Raji (cell line): ENCODE results near the gene B3GALNT2.

ENCODE experiments used
- POLR2A ChIP-seq: IDR thresholded peaks from 2 replicates; pipeline ENCODE4 v1.6.1; 2011; ENCODE audit warnings: low read depth, low read length, control low read depth; ENCODE audit not compliant: insufficient read depth

Gene B3GALNT2

DNA sequence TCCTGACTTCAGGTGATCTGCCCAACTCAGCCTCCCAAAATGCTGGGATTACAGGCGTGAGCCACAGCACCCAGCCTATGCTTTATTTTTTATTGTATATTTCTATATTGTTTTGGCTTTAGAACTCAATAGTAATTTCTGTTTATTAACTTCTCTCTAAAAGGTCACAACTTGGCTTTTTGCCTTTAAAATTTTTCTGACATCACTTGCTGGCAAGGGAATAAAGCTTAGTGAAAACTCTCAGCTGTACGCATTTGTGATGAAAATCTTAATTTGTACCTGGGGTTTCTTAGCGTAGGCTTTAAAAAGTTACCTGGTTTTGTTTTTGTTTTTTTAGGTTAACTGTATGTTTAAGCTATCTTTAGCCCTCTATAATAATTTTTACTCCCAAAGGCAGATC, 36.2 kb downstream of the B3GALNT2 start:
- no peak for TF ChIP-seq POLR2A

DNA sequence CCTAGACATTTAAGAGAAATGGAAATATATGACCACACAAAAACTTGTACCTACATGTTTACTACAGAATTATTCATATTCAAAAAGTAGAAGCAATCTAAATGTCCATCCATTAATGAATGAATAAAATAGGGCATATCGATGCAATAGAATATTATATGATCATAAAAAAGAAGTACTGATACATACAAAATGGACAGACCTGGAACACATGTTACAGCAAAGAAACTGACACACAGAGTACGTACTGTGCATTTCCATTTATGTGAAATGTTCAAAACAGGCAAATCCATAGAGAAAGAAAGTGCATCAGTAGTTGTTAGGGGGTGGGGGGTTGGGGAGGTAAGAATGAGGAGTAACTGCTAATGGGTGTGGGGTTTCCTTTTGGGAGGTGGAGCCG, 39.2 kb downstream of the B3GALNT2 start:
- no peak for TF ChIP-seq POLR2A

DNA sequence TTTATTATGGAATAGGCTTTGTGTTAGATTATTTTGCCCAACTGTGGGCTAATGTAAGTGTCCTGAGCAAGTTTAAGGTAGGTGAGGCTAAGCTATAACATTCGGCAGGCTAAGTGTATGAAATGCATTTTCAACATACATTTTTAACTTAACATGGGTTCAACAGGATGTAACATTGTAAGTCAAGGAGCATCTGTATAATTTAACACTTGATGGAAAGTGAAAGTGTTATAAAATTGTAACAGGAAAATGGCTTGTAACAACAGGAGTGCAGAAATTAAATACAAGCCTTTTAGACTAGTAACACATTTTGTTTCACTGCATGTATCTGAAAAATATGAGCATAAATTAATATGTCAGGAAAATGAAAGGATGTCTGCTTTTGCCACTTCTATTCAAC, 42.3 kb downstream of the B3GALNT2 start:
- TF ChIP-seq POLR2A: no peak

DNA sequence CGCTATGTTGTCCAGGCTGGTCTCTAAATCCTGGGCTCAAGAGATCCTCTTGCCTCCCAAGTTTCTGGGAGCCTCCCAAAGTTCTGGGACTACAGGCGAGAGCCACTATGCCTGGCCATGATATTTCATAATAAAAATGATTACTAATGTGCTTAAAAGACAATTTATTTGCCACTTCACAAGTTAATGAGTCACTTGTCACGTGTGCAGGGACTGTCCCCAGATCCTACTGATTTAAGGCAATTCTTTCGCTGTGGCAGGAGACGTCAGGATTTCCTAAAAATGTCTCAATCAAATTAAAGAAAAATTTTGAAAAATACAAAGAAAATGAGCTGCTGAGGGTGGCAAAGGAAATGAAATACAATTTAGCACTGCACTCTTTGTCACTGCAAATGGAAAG, 43.5 kb downstream of the B3GALNT2 start:
- no peak for TF ChIP-seq POLR2A

DNA sequence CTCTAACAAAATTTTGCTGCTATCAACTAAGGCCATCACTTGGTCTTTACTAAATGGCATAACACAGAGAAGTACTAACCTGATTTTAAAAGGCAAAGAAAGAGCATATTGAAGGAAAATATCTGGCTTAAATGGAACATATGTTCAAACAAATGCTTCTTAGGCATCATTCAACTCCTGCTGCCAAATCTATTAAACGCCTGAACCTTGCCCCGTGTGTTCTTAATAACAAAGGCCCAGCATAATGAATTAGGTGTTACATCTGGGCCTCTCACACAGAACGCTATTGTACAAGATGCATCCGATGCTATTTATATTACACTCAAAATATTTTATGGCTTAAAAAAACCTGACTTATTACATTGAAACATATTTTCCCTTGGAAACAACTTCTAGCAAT, 48.4 kb downstream of the B3GALNT2 start:
- TF ChIP-seq POLR2A: no peak

DNA sequence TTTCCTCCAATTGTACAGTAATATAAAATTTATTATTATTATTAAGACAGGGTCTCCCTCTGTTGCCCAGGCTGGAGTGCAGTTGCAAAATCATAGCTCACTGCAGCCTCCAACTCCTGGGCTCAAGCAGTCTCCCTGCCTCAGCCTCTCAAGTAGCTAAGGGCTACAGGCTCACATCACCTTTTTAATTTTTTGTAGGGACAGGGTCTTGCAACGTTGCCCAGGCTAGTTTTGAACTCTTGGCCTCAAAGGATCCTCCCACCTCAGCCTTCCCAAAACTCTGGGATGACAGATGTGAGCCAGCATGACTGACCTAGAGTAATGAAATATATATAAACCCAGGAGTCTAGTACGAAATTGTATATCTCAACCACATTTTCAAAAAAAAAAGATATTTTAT, 49.2 kb downstream of the B3GALNT2 start:
- no peak for TF ChIP-seq POLR2A

DNA sequence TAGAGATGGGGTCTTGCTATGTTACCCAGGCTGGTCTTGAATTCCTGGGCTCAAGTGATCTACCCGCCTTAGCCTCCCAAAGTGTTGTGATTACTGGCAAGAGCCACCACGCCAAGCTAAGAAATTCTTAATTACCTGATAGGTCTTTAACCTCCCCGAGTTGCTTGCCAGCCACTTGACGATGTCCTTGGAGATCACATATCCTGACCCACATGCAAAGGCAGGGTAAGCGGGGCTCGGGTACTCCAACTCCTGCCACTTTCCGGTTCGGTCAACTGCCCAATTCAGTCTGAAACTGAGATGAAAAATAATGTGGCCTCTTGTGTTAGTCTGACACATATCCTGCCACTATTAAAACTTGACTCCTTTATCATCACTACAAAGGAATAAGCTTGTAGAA, 50.2 kb downstream of the B3GALNT2 start:
- TF ChIP-seq POLR2A: no peak

DNA sequence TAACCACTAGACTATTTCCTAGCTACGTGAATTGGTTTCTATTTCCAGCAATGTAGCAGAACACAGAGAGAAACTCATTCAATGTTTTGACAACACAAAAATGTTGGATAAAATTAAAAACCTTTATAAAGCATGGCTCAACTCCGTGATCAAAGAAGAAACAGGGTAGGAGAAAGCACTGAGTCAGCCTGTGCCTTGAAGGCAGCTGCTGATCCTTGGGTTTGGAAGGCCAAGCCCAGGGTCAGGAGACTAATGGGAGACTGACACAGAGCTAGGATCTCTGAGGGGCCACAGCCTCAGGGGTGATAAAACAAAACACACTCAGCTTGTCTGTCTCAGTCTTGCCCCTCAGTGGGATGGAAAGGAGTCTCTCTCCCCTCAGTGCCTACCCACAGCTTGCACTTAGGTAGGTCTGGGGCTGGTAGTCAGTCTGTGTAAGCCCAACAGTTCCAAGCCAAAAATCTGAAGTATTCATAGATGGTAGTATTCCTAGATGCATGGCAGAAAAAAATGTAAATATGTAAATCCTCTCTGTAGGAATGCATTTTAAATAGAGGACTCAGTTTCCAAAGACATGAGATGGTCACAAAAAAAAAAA, 53.3 kb downstream of the B3GALNT2 start:
- TF ChIP-seq POLR2A: no peak

DNA sequence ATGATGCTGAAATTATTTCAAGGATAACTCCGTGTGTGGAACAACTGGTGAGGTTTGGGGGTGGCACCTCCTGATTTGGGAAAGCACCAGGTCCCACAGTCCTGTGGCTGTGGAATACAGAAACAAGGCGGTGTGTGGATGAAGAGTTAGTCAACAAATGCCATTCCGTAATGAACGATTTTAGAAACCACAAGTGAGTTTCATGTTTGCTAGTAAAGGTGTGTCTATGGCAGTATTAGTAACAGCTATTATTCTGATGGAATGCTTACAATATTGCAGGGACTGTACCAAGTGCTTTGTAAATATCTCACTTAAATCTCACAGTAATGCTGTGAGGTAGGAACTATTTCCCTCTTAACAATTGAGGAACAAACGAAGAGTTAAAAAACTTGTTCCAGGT, 53.8 kb downstream of the B3GALNT2 start:
- TF ChIP-seq POLR2A: no peak

DNA sequence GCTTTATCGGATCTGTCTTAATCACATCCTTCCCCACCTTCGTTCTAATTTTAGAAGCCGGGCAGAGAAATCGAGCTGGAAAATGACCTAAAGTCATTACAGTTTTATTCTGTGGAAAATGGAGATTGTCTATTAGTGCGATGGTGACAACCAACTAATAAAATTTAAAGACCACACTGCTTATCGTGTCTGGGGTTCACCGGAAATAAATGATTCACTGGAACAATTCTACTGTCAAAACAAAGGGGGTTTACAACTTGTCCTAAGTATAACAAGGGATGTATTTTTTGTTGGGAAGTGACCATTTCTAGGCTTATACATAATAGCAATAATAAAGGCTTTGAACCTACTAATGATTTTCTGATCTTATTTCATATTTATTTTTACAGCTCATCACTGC, 55.6 kb downstream of the B3GALNT2 start:
- TF ChIP-seq POLR2A: no peak

DNA sequence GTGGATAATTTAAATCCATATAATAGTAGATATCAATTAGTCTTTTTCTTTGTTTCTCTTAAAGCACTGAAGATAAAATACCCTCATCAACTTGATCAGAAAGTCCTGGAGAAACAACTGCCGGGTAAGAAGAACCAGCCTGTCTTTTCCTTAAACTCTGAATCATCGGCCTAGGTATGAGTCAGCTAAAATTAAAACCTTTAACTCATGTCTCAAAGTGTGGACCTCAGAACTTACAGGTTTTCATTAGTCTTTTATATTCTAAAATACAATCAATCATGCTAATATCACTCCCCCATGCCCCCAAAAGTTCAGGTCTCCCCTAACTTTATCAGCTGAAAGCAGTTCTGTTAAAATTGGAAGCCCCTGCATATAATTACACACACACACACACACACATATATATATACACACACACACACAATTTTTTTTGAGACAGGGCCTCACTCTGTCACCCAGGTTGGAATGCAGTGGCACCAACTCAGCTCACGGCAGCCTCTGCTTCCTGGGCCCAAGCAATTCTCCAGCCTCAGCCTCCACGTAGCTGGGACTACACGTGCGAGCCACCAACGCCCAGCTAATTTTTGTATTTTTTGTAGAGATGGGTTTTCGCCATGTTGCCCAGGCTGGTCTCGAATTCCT, 61.3 kb downstream of the B3GALNT2 start:
- TF ChIP-seq POLR2A: no peak

DNA sequence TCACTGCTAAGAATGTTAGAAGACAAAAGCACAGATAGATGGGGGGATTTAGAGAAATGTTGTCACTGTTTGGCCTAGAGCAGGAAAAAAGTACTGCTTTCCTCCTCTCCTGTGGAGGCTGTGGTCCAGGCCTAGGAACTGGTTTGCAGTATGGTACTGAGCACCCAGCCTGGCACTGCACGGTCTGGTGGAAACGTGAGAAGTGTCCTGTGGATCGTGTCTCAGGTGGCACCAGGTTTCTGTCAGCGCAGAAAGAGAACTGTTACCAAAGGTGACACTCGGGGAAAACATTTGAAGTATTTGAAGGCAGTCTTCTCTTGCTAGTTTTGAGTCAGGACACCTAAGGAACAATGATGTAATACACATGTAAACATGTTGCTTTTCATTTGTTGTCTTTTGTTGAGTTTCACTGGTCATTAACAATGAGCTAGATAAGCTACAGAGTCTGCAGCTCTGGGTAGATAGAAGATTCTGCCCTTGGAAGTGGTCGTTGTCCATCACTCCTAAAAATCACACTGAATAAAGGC, 63.0 kb downstream of the B3GALNT2 start:
- no peak for TF ChIP-seq POLR2A

DNA sequence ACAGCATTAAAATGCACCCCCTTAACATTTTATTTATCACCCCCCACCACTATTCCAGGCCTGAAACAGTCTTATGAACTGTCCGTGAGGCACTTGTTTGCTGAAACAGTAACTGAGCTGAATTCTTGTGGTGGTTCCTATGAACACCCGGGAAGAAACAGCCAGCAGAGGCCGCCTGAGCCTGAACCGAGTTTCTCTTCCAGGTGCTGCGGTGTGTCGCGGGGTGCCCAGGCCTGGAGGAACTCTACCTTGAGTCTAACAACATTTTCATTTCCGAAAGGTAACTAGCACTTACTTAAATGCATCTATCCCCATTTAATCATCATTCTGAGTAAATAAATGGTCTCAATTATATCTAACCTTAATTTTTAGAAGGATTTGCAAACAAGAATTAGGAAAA, 70.3 kb downstream of the B3GALNT2 start:
- TF ChIP-seq POLR2A: no peak

DNA sequence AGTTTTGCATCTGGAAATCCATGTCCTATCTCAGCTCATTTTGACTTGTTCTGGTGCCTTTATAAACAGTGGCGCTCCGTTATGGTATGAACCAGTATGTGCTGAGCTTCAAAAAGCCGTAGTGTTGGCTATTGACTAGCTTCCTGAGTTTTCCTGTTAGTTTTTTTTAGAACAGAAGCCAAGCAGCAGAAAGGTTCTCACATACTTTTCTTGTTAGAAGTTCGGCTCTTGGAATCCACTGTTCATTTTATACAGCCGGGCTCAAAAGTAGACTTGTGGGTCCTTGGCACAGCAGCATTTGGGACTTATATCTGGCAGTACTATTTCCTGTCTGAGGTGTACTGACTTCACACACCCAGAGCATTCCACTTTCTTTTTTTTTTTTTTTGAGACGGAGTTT, 73.3 kb downstream of the B3GALNT2 start:
- TF ChIP-seq POLR2A: no peak

DNA sequence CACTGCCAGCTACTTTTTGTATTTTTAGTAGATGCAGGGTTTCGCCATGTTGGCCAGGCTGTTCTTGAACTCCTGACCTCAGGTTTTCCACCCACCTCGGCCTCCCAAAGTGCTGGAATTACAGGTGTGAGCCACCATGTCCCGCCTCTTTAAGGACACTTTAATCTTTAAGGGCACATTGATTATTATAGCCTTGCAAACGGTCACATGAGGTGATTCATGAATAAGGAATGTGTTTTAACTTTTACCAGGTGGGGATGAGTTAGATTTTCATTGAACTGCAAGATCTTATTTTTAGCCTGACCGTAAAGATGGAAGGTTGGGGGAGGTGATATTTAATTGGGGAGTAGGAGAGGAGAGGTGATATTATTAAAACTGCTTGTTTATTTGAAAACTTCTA, 75.1 kb downstream of the B3GALNT2 start:
- TF ChIP-seq POLR2A: no peak

DNA sequence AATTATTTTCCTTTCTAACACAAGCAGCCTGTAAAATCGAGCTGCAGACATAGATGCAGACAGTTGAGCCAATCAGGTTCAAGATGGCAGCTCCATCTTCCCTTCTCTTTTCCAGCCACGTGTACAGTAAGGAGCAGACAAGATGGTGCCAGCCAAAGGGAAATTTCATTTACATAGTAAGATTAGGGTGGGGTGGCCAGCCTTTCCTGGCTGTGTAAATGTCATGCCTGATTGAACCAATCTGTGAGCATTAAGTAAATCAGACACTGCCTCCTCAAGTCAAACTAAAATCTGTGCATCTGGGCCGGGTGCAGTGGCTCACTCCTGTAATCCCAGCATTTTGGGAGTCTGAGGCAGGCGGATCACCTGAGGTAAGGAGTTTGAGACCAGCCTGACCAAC, 76.8 kb downstream of the B3GALNT2 start:
- no peak for TF ChIP-seq POLR2A

DNA sequence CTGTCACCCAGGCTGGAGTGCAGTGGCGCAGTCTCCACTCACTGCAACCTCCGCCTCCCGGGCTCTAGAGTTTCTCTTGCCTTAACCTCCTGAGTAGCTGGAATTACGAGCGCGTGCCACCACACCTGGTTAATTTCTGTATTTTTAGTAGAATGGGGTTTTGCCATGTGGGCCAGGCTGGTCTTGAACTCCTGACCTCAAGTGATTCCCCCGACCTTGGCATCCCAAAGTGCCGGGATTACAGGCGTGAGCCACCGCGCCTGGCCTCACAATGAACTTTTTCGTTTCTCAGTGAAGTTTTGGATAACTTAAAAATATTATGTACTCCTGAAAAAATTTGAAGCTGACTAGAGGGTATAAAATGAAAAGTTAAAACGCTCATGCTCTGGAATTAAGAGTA, 77.6 kb downstream of the B3GALNT2 start:
- no peak for TF ChIP-seq POLR2A

DNA sequence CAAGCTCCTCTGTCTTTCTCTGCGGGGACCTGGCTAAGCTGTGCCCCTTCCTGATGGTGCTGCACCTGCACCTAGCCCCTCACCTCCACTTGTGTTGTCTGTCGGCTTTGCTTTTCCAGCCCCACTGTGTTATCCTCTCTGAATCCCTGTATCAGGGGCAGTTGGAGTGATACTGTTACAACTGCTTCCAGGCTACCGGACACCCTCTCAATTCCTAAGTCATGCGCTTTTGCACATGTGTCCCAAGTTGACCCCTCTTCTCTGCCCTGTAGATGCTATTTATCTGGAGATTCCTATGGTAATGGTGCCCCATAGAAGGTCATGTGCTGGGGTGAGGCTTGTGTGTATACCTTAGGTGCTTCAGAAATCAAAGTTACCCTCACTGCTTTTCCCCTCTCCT, 78.1 kb downstream of the B3GALNT2 start:
- no peak for TF ChIP-seq POLR2A

DNA sequence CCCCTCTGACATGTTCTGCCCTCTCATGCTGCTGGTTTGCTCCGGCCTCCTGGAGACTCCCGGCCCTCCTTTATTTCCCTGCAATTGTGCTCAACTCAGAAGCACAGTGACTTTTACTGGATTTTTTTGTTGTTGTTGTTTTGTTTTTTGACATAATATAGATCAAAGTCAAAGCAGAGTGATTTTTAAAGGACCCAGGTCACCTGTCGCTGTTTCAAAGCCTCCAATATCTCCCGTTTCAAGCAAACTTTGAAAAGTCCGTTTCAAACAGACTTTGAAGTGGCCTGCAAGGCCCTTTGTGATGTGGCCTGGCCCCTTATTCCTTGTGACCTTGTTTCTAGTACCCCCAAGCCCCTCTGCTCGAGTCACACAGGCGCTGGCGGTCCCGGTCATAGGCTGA, 78.9 kb downstream of the B3GALNT2 start:
- TF ChIP-seq POLR2A: no peak
